Loucy (cell line): ENCODE results near the gene PADI4.

Experiments
- CTCF ChIP-seq: fragments of 200-600 bp; sonication (generic); conservative IDR thresholded peaks from 2 replicates; pipeline ENCODE4 v1.5.1; 2014; ENCODE audit warnings: mild to moderate bottlenecking, antibody characterized with exemption, low read length
- EZH2phosphoT487 ChIP-seq: fragments of 200-600 bp; IDR thresholded peaks from 2 replicates; pipeline ENCODE4 v1.6.1; 2018; ENCODE audit warnings: antibody characterized with exemption, mild to moderate bottlenecking, moderate library complexity, borderline replicate concordance

- TF ChIP-seq CTCF (no peak), EZH2phosphoT487 (no peak)
Measured at GRCh38 chr1:17365293-17365692, 57.3 kb downstream of the PADI4 start.
